Esophagus muscularis mucosa (tissue), 4 donors: Measurements from ENCODE around the gene ETNPPL. TPM values are rescaled to one million over a fixed set of nuclear protein-coding genes. Genes with fewer than 3 reads are reported as not detected.
A peak's percentile ranks its signal among the peaks of the same experiment; 100 is the strongest.

Source experiments
- DNase-seq: peaks from one replicate; pipeline ENCODE4 v3.0.0-alpha.2; 2017; ENCODE audit errors: extremely low spot score
- H3K27ac ChIP-seq, 4 donors: fragments of 200-600 bp; sonication (generic); replicated peaks in 1 of 4; 1 replicate in 3 of 4; 2 replicates in 1 of 4; pipeline ENCODE4 v1.5.1; 2016 to 2019; ENCODE audit warnings: mild to moderate bottlenecking in 1 of 4
- H3K27me3 ChIP-seq, 4 donors: fragments of 200-600 bp; sonication (generic); one replicate each; pipeline versions ENCODE4 v1.5.1 to v1.6.0; 2016 to 2019
- H3K36me3 ChIP-seq, 4 donors: fragments of 200-600 bp; sonication (generic); one replicate each; pipeline ENCODE4 v1.5.1; 2016 to 2019
- H3K4me1 ChIP-seq, 4 donors: fragments of 200-600 bp; sonication (generic); one replicate each; pipeline ENCODE4 v1.5.1; 2016 to 2019
- H3K4me3 ChIP-seq, 4 donors: fragments of 200-600 bp; sonication (generic); 1 replicate in 2 of 4; 2 replicates in 2 of 4; pipeline ENCODE4 v1.5.1; 2016 to 2019; ENCODE audit warnings: mild to moderate bottlenecking in 4 of 4, moderate library complexity in 1 of 4
- H3K9me3 ChIP-seq, 4 donors: fragments of 200-600 bp; sonication (generic); 1 replicate in 3 of 4; 2 replicates in 1 of 4; pipeline ENCODE4 v1.5.1; 2016 to 2019
- CTCF ChIP-seq, 3 experiments: fragments of 200-600 bp in 2 of 3; fragments of 450-650 bp in 1 of 3; sonication (generic) in 2 of 3; IDR thresholded peaks; one replicate each; pipeline ENCODE4 v1.5.1; 2017 to 2019; ENCODE audit warnings: antibody characterized with exemption in 3 of 3, mild to moderate bottlenecking in 2 of 3, moderate library complexity in 1 of 3
- EP300 ChIP-seq: sonication (generic); formaldehyde crosslinking; IDR thresholded peaks from one replicate; pipeline ENCODE4 v1.6.1; 2017; ENCODE audit warnings: antibody characterized with exemption
- POLR2A ChIP-seq: fragments of 450-650 bp; IDR thresholded peaks from one replicate; pipeline ENCODE4 v1.6.1; 2017; ENCODE audit warnings: antibody characterized with exemption, moderate library complexity, mild to moderate bottlenecking, low read depth
- POLR2AphosphoS5 ChIP-seq, 2 donors: sonication (generic); formaldehyde crosslinking; IDR thresholded peaks; one replicate each; pipeline ENCODE4 v1.6.1; 2017; ENCODE audit warnings: antibody characterized with exemption in 2 of 2
- WGBS: methylation state at CpG from one replicate; pipeline ENCODE4 v1.1.5; 2018; 5-methylcytosine and 5-hydroxymethylcytosine counted together
- intact Hi-C: fragments of 100-400 bp; cut with DNase I; formaldehyde crosslinking; loops from one replicate; pipeline ENCODE4 v1.15.1; 2023
- total RNA-seq, 4 donors: library from RNA; depleted of rRNA; stranded (reverse); fragments of >200 nt; gene quantifications; one replicate each; pipeline versions ENCODE4 v1.1.0 to v1.2.1, GENCODE V29; 2016

Gene ETNPPL
- total RNA-seq, 4 donors from 2014 or later = 2.0 TPM; not detected in 3

- TF ChIP-seq POLR2A = no peak
- no peak for TF ChIP-seq EP300
- TF ChIP-seq CTCF (IDR thresholded peaks at IDR 0.05) = no peak
- no peak for TF ChIP-seq POLR2AphosphoS5 (IDR thresholded peaks at IDR 0.05)
- peaks cover 0 to 5% (median 2%) of the 10 kb centered on the region in 4 donors for H3K4me1 ChIP-seq
- DNase-seq = no peak
- H3K9me3 ChIP-seq = no peaks in the 10 kb centered on the region
- no peak overlapping the region for H3K4me3 ChIP-seq
- intact Hi-C loops = no loop called here
- no peaks in the 10 kb centered on the region for H3K36me3 ChIP-seq
- H3K27me3 ChIP-seq = no peaks in the 10 kb centered on the region
- no peak overlapping the region for H3K27ac ChIP-seq
Measured at GRCh38 chr4:108779958-108780357, 17.1 kb upstream of the ETNPPL start.

- Histone ChIP-seq H3K27ac (no peak overlapping the region), H3K4me3 (no peak overlapping the region), H3K36me3 (no peaks in the 10 kb centered on the region), H3K9me3 (no peaks in the 10 kb centered on the region), H3K4me1 (peaks cover 0 to 10% (median 2%) of the 10 kb centered on the region in 4 donors), H3K27me3 (no peaks in the 10 kb centered on the region)
- no peak for DNase-seq
- no peak for TF ChIP-seq POLR2AphosphoS5 (IDR thresholded peaks at IDR 0.05)
- no peak for TF ChIP-seq CTCF (IDR thresholded peaks at IDR 0.05)
- TF ChIP-seq EP300 = no peak
- no peak for TF ChIP-seq POLR2A
- intact Hi-C loops = no loop called here
- 82% methylated on average over 2 of the region's 2 CpGs for WGBS
Measured at GRCh38 chr4:108777388-108777787, 14.5 kb upstream of the ETNPPL start.

- Histone ChIP-seq H3K9me3 (no peaks in the 10 kb centered on the region), H3K27ac (no peak overlapping the region), H3K27me3 (no peaks in the 10 kb centered on the region), H3K4me3 (no peak overlapping the region), H3K4me1 (peaks cover 0 to 10% (median 2%) of the 10 kb centered on the region in 4 donors), H3K36me3 (no peaks in the 10 kb centered on the region)
- TF ChIP-seq POLR2AphosphoS5 (IDR thresholded peaks at IDR 0.05) (no peak), POLR2A (no peak), EP300 (no peak), CTCF (IDR thresholded peaks at IDR 0.05) (no peak)
- DNase-seq = no peak
- intact Hi-C loops = no loop called here
- 74% methylated on average over 5 of the region's 5 CpGs for WGBS
Measured at GRCh38 chr4:108775921-108776320, 13.1 kb upstream of the ETNPPL start.

GRCh38 chr4:108774809-108775530 lies 12.1 kb upstream of the ETNPPL start:
- no peaks in the 10 kb centered on the region for H3K9me3 ChIP-seq
- TF ChIP-seq POLR2A = no peak
- TF ChIP-seq POLR2AphosphoS5 (IDR thresholded peaks at IDR 0.05) = no peak
- peak in 1 of 3 experiments; percentile 18 for TF ChIP-seq CTCF (IDR thresholded peaks at IDR 0.05)
- no peak for TF ChIP-seq EP300
- 66% methylated on average over 5 of the region's 5 CpGs for WGBS
- H3K27me3 ChIP-seq = no peaks in the 10 kb centered on the region
- intact Hi-C loops = no loop called here
- peaks cover 0 to 10% (median 2%) of the 10 kb centered on the region in 4 donors for H3K4me1 ChIP-seq
- H3K4me3 ChIP-seq = no peak overlapping the region
- no peak overlapping the region for H3K27ac ChIP-seq
- no peak for DNase-seq
- no peaks in the 10 kb centered on the region for H3K36me3 ChIP-seq

GRCh38 chr4:108772402-108772801 lies 9.5 kb upstream of the ETNPPL start:
- Histone ChIP-seq H3K4me1 (peaks cover 0 to 10% (median 2%) of the 10 kb centered on the region in 4 donors), H3K27ac (no peak overlapping the region), H3K36me3 (no peaks in the 10 kb centered on the region), H3K9me3 (no peaks in the 10 kb centered on the region), H3K27me3 (no peaks in the 10 kb centered on the region), H3K4me3 (no peak overlapping the region)
- DNase-seq = no peak
- intact Hi-C loops = no loop called here
- TF ChIP-seq CTCF (IDR thresholded peaks at IDR 0.05) (no peak), POLR2A (no peak), POLR2AphosphoS5 (IDR thresholded peaks at IDR 0.05) (no peak), EP300 (no peak)
- WGBS = 87% methylated on average over 7 of the region's 7 CpGs
